ENCODE results near the gene SOHLH1.

GRCh38 chr9:135673941-135674340 lies 25.3 kb downstream of the SOHLH1 start:
- TF ChIP-seq CTCF (IDR thresholded peaks at IDR 0.05; ENCODE audit: insufficient read depth, low read length) = no peak
- no peak for TF ChIP-seq REST (IDR thresholded peaks at IDR 0.05; ENCODE audit: insufficient replicate concordance, low read depth)
